NK-92 treated with Interleukin-12 subunit alpha and Interleukin-12 subunit beta, amount 100 ng/mL, for 24 hours (cell line): ENCODE data around the gene CFAP90.

Experiments
- DNase-seq: peaks from one replicate; lab custom pipeline; 2025; lab: John Stamatoyannopoulos, UW

The CFAP90 gene

DNA sequence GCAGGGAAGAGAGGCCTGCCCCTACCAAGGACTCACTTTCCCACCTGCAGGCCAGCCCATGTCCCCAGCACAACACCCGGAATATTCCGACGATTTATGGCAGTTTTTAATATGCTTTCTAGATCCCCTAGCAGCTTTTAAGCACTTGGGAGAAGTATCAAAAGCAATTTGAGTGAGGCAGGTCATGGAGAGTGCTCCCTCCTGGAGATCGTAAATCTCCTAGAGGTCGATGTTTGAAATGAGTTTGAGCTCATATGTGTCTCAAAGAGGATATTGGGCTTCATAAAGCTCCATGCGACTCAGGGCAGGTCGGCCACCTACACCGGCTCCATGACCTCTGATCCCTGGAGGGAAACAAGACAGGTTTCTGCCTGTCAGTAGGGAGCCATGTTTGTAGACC, 27.3 kb downstream of the CFAP90 start:
- no peak for DNase-seq

DNA sequence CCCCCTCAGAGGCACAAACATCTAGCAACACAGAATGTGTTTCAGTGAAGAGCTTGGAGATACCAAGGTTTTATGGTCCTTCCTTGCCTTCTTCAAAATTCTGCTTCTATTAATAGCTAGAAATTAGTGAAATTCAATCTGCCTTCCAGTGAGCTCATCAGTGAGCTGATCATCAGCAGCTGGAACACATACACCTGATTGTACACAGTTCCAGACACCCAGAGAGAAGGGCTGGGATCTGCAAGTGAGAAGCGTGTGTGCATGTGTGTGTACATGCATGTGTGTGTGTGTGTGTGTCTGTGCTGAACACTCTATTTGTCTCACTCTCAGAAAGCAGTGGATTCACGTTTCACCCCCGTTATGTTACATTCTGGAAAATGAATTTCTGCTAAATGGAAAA, 28.5 kb downstream of the CFAP90 start:
- DNase-seq, result no peak

DNA sequence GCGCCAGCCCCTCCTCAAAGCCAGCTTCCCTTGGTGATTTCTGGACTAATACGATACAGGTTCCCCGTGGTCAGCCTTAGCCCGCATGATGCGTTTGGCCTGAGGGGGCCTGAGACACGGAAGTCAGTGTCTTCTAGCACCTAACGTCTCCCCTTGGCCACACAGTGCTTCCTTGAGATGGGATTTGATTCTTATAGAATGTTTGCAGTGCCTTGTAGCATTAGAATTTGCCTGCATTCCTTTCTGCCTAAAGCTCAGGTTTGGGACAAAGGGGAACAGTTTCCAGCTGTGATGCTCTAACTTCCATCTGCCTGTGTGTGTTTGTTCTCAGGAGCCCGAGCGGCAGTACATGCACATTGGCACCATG, 34.4 kb downstream of the CFAP90 start:
- DNase-seq, result no peak

DNA sequence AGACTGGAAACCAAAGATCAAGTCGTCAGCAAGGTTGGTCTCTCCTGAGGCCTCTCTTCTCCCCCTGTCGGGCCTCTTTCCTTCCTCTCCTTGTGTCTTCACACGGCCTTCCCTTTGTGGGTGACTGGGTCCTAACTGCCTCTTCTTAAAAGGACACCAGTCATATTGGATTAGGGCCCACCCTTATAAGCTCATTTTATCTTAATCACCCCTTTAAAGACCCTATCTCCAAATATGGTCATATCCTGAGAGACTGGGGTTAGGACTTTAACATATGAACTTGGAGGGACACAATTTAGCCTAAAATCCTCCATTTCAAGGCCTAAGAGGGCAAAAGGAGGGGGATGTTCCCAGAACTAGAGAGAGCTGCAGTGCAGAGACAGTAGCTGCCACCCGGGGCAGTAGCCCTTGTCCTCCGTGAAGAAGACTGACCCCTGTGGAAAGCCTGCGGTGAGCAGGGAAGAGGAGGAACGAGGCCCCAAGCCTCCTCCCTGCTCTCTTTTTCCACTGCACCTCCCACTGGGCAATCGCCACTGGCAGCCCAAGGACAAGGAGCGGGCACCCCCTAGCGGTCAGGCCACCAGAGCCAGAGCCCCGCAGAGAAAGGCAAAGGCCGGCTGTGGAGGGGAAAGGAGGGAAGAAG, 34.9 kb downstream of the CFAP90 start:
- DNase-seq, result peak; percentile 31

DNA sequence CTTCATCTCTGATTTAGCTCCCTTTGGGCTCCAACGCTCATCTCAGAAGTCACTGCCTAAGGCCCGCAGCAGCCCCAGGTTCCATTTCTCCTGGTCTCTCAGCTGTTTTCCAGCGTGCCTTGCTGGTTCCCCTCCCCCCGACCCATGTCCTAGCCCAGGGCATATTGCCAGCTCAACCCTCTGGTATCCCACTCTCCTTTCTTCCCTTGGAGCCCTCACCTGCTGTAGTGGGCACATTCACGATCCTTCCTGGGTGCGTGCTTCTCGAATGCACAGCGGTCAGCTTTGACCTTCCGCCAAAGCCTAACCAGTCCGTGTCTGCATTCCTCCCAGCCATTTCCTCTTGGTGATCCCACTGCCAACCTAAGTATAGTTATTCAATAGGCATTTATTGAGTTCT, 36.1 kb downstream of the CFAP90 start:
- DNase-seq, result no peak

DNA sequence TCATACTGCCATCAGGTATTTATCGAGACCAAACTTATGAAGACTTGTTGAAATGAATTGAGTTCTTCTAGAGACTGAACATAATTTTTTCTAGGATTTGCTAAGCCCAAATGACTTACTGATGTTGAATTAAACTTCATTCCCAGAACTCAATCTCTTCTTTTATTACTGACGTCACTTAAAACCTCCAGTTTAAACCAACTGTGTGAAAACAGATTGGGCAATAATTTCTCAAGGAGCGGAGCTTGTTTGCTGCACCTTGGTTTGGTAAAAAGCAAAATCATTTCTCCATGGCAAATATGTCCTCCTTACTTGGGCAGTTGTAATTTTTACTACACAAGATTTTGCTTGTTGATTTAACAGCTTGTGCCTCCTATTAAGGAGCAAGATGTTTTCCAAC, 37.4 kb downstream of the CFAP90 start:
- no peak for DNase-seq

DNA sequence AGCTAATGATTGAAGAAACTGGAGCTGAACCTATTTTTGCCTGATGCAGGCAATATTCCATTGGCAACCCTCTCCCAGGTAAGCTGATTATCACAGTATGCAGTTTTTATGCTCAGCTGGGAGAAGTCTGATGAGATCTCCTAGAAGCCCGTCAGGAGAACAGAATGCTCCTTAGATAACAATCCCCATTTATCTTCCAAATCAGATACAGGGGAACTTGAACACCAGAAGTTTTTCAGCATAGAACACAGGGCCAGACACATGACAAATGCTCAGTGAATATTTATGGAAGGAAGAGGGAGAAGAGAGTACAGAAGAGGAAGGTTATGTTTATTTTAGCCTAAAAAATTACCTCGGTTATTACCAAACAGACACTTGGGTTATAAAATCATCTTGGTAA, 37.9 kb downstream of the CFAP90 start:
- no peak for DNase-seq

DNA sequence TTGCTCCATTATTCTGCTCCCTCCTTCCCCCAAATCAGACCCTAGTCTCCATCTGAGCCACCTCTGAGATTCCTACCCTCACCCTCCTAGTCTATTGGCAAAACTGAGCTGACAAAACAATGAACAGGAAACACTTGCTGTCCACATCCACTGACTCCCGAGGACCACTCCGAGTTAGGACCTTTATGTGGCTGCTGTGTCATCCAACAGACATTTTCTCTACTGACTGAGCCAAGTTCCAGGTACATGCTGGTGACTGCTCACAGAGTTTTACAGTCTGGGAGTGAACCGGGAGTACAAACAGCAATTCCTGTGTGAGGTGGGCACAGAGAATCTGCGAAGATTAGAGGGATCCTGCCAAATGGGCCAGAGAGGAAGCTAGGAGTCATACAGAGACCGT, 39.2 kb downstream of the CFAP90 start:
- DNase-seq, result no peak

DNA sequence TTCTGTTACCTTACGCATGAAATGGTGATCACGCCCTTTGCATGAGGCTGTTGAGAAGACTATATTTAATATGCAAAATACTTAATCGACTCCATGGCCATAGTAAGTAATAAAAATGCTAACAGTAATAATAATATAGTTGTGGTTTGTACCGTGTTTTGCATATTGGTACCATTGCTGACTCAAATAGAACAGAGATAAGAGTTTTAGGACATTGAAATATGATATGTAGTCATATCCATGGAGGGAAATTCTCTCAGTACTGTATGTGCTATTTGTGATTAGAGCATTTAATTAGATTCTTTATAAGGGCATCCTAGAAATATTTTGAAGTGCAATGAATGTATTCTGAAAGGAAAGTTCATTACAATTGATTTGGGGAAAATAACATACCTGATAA, 41.9 kb downstream of the CFAP90 start:
- no peak for DNase-seq

DNA sequence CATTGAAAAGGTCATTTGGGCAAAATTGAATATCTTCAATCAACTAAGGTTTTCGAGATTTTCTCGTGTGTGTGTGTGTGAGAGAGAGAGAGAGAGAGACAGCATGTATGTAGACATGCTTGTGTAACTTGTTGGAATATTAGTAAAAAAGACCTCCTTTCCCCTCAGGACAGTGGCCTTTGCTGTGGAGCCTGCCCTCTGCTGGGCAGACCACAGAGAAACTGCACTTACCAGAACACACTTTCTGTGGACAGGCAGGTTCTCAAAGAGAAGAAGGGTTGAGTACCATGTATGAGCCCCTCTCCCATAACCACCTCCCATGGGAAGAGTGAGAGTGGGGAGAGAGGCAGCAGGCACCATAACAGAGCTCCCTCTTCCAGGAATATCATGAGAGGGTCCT, 45.6 kb downstream of the CFAP90 start:
- no peak for DNase-seq

DNA sequence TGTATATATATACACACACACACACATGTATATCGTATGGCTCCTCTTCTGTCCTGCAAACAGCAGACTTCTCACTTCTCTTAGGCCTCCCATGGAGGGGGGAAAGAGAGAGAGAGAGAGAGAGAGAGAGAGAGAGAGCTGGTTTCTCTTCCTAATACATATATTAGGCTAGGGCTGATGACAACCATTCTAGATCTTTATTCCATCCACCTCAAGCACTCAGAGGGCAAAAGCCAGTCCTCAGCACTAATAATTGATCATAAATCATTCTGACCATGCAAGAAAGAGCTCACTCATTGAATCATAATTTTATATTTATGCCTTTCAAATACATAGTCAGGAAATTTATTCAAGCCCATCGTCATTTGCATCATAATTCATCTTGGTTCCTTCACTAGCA, 47.0 kb downstream of the CFAP90 start:
- DNase-seq, result no peak

DNA sequence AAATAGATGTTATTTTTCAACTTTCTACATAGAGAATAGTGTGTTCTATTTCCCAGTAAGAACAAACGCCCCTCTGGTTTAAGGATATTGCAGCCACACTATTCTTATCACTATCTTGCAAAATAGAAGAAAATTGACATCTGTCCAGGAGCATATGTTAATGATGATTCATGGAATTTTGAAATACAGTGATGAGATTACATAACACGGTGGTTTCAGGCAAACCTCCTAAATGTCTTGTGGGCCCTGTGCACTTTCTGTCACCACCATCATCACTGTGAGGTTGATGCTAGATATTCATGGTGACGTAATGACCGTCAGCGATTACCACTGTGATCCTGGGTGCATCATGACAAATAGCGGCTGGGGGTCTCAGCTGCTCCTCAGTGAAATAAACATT, 48.1 kb downstream of the CFAP90 start:
- DNase-seq, result no peak

DNA sequence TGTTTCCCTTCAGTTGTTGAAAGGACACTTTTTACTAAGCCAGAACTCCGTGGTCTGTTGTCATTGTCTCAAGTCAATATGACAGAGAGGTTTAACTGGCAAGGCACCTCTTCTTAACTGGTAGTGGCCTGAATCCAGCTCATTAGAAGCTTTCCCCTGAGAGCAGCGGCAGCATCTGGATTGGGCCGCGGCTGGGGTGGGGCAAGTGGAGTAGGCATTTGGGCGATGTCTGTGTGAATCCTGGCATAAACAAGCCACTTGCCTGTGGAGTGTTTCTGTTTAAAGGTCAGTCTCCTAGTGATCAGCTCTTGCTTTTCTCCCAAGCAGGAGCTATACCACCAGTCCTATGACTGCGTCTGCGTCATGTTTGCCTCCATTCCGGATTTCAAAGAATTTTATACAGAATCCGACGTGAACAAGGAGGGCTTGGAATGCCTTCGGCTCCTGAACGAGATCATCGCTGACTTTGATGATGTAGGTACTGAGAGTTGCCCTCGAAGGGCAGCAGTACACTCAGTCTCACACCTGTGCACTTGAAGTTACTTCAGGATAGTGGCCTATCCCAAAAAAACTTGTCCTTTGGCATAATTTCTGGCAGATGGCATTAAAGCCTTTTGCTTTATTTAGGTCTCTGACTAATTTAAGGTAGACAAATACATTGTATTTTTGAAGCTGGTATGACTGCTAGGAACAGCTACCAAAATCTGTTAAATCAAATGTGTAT, 48.9 kb downstream of the CFAP90 start:
- DNase-seq, result no peak

DNA sequence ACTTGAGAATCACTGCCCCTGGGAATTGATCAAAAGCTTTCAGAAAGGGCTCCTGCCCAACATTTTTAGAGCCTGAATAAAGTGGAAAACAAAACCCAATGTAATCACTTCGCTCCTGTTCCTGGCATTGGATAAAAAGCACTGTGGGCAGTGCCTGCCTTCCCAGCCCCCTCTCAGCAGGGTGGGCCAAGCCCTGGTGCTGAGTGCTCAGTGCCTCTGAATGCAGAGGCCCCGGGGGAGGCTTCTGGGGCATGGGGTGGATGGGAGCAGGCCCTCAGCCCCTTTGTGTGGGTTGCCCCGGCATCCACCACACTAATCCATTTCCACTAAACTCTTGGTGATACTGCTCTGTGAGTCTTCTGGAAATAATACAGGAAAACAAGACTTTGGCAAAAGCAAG, 55.6 kb downstream of the CFAP90 start:
- no peak for DNase-seq

DNA sequence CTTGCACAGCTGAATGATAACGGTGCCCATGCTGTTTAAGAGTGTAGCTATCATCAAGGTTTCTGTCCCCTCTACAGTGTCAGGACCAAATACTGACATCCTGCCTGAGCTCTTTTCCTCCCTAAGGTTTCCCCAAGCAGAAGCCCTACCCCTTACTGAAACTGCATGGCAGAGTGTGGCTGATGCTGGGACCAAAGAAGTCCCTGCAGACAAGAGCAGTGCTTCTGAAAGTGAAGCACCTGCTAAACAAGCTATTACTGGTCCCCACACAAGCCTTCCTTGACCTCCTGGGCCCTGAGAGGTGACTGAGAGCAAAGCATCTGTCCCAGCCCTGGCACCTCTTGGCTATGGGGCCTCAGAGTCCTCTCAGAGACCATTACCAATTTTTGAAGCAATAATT, 56.1 kb downstream of the CFAP90 start:
- no peak for DNase-seq

DNA sequence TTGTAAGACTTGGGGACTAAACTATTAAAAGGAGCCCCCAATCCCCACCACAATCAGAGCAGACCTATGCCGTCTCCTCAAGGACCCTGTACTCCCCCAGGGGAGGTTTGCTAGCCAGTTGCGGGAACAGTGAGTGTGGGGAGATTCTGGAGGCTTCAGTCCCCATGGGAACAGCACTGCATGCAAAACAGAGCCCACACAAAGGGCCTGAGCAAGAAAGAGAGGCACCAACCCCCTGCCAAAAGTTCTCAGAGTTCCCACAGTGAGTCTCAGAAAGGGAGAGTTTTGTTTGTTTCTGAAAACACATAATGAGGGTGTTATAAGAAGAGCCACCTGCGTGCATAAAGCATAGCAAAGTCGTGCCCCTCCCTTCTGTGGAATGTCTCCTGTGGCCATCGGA, 56.6 kb downstream of the CFAP90 start:
- DNase-seq, result no peak

DNA sequence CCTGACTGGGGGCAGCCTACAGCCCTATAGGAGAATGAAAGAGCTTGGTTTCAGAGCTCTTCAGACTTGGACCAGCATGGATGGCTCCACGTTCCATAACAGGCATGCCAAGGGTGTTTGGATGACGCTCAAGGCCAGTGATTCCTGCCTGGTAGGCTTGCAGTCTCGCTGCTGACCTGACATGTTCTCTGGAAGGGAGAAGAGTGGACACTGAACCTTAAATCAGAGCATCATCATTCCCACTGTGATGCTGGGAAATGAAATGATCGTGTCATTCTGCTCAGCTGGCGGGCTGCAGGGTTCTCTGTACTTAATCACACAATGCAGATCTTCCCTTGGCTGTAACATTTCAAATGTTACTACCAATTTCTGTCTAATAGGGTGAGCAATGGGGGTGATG, 57.0 kb downstream of the CFAP90 start:
- no peak for DNase-seq

DNA sequence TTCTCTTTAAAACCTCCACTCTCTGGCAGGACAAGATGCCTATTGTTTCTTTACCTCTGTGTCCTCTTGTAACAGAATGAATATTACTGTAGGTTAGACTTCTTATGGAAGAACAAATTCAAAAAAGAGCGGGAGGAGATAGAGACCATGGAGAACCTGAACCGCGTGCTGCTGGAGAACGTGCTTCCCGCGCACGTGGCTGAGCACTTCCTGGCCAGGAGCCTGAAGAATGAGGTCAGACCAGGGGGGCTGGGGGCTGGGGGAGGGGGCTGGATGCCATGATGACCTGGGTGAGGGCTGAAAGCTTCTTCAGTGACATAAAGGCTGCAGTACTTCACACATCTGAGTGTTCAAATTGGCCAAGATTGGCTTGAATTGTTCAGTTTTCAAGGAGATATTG, 61.4 kb downstream of the CFAP90 start:
- DNase-seq, result no peak

DNA sequence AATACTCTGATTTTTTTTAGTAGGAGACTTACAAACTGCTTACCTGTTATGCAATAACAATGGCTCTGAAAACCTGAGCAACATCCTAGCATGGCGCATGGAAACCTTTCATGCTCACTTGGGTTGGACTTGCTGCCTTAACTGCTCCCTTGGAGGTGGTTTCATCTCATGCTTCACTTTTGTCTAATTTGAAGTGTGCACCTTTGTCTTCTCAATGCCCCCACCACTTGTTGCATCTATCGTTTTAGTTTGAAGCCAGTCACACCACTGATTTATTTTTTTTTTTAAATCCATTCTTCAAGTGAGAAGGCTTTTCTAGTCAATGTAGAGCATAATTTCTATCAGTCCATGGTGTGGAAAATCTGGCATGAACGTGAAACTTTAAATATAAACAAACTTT, 63.2 kb downstream of the CFAP90 start:
- DNase-seq, result no peak

DNA sequence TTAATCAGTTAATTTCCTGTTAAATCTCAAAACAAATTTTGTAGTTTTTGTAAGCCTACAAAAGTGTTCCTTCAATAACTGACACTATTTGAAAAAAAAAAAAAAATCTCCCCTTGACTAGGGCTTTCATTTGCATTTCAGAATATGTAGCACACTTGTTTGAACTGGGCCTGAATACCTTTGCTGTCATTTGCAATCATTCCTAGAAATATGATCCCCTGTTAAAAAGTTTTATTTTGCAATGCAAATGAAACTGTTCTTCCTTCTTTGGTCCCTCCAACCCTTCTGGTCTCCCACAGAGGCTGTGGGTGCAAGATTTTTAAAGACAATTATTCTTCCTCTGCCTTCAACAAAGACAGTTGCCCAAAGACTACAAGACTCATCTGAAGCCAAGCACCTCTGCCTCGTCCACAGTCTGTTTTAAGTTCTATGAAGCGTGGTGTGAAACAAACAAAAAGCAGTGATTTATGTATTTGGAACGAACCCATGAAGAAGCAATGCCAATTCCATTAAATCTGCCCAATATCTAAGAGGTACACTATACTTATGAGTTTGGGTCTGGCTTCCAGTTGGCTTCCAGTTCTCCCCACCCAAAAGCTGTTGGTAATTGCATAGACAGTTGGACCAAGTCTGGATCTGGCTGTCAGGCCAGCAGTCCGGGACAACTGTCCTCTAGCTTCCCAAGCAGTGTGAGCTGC, 66.1 kb downstream of the CFAP90 start:
- no peak for DNase-seq

DNA sequence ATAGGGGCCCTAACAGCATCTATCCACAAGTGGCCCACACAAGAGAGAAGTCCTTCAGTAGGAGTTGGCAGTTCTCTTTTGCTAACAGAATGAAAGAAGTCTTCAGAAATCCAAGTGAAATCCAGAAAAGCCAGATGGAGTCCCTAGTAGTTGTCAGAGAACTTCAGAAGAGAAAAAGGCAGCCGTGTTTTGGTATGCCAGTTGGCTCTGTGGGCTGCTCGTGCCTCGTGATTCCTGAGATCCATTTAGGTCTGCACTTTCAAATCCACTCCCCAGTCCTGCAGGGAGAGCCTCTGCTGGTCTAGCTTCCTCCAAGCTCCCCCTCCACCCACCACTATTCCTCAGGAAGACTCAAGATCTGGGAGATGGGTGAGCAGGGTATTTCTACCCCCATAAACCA, 69.0 kb downstream of the CFAP90 start:
- DNase-seq, result no peak
